Suprapubic skin (tissue), 3 donors: ENCODE results near the gene WWOX.

Experiments
- POLR2A ChIP-seq, 2 donors: fragments of 450-650 bp; IDR thresholded peaks; one replicate each; pipeline ENCODE4 v1.6.1; 2017; ENCODE audit warnings: antibody characterized with exemption in 2 of 2, mild to moderate bottlenecking in 2 of 2, moderate library complexity in 2 of 2
- TF ChIP-seq, protein P1 (sequence below), 2 donors: fragments of 200-600 bp in 1 of 2; fragments of 450-650 bp in 1 of 2; sonication (generic) in 1 of 2; IDR thresholded peaks; one replicate each; pipeline ENCODE4 v1.5.1; 2016 to 2019; ENCODE audit warnings: antibody characterized with exemption in 2 of 2, mild to moderate bottlenecking in 1 of 2, moderate library complexity in 1 of 2

DNA sequence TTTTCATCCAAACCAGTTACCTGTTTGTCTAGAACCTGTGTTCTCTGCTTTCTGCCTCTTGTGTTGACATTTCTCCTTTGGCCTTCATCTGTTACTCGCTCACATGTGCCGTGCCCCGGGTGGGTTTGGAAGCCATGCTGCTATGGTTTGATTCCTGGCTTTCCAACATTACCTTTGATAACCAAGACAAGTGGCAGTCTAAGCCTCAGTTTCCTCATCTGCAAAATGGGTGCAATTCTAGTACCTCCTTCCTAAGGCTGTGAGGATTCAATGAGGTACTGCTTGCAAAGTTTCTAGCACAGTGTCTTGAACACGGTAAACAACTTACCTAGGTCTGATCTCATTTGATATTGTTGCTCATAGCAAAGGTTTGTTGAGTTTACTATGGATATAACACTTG is 665.0 kb downstream of the WWOX start:
- TF ChIP-seq, protein P1, sequence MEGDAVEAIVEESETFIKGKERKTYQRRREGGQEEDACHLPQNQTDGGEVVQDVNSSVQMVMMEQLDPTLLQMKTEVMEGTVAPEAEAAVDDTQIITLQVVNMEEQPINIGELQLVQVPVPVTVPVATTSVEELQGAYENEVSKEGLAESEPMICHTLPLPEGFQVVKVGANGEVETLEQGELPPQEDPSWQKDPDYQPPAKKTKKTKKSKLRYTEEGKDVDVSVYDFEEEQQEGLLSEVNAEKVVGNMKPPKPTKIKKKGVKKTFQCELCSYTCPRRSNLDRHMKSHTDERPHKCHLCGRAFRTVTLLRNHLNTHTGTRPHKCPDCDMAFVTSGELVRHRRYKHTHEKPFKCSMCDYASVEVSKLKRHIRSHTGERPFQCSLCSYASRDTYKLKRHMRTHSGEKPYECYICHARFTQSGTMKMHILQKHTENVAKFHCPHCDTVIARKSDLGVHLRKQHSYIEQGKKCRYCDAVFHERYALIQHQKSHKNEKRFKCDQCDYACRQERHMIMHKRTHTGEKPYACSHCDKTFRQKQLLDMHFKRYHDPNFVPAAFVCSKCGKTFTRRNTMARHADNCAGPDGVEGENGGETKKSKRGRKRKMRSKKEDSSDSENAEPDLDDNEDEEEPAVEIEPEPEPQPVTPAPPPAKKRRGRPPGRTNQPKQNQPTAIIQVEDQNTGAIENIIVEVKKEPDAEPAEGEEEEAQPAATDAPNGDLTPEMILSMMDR (IDR thresholded peaks at IDR 0.05) = no peak
- no peak for TF ChIP-seq POLR2A (IDR thresholded peaks at IDR 0.05)
